HG03025 (cell line): Measurements from ENCODE around the gene SHTN1.

ENCODE experiments used
- ATAC-seq: cut with Tn5 transposase; IDR thresholded peaks from one replicate; pipeline ENCODE4 v1.9.1; 2021; ENCODE audit warnings: mild to moderate bottlenecking, moderate library complexity; ENCODE audit not compliant: unreplicated experiment, low FRiP score

The SHTN1 gene, protein sequence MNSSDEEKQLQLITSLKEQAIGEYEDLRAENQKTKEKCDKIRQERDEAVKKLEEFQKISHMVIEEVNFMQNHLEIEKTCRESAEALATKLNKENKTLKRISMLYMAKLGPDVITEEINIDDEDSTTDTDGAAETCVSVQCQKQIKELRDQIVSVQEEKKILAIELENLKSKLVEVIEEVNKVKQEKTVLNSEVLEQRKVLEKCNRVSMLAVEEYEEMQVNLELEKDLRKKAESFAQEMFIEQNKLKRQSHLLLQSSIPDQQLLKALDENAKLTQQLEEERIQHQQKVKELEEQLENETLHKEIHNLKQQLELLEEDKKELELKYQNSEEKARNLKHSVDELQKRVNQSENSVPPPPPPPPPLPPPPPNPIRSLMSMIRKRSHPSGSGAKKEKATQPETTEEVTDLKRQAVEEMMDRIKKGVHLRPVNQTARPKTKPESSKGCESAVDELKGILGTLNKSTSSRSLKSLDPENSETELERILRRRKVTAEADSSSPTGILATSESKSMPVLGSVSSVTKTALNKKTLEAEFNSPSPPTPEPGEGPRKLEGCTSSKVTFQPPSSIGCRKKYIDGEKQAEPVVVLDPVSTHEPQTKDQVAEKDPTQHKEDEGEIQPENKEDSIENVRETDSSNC

DNA sequence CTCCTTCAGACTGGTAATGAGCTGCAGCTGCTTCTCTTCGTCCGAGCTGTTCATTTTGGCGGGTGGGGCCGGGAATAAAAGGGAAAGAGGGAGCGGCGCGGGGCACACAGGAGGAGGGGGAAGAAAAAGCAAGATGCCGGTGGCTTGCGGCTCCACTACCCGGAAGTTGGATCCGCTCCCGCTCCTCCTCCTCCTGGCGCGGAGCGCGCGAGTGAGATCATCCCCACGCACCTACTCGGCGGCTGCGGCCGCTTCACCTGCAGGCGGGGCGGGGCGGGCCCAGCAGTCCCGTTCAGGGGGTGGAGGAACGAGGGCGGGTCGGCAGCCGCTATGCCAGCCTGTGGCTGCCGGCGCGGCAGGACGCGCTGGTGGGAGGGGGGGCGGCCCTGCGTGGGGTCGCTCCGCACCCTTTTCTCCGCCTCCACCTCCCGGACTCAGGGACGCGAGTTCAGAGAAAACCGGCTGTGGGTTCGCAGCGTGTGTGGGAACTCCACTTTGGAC lies at the start of gene SHTN1:
Gene SHTN1 (minus strand): TSS at position 162 of the 501 bp plus-strand sequence. CDS start 108 bp downstream, at position 54.
- ATAC-seq: peak; percentile 39

DNA sequence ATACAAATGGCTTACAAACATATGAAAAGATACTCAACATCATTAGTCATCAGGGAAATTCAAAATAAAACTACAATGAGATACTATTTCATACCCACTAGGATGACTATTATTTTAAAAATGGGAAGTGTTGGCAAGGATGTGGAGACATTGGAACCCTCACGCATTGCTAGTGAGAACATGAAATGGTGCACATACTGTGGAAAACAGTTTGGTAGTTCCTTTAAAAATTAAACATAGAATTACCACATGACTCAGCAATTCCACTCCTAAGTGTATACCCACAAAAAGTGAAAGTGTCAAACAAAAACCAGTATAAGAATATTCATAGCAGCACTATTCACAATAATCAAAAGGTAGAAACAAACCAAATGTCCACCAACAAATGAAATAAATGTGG lies 48.5 kb upstream of the SHTN1 start:
- no peak for ATAC-seq

DNA sequence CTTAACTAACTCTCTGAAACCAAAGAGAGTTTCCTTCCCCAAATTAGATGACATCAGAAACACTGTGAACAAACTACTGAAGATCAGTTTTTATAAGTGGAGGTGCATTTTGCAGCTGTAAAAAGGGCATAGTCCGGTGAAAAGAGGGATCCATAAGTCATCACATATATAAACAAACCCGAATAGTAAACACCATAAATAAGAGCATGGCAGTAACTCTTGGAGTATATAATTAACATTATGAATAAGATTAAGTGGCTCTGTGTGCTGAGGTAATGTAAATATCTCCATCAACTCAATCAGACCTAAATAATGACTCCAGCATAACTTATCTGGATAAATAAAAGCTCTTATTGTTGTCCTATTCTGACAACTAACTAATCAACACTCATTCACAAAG lies 43.0 kb upstream of the SHTN1 start:
- ATAC-seq: no peak

DNA sequence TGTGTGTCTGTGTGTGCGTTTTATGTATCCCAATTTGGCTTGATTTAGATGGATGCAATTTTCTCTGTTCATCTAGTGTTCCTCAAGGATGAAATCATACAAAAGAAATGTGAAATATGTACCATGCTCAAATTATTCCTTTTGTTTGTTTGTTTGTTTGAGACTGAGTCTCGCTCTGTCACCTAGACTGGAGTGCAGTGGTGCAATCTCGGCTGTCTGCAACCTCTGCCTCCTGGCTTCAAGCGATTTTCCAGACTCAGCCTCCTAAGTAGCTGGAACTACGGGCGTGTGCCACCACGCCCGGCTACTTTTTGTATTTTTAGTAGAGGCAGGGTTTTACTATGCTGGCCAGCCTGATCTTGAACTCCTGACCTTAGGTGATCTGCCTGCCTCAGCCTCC lies 11.3 kb upstream of the SHTN1 start:
- ATAC-seq: no peak

DNA sequence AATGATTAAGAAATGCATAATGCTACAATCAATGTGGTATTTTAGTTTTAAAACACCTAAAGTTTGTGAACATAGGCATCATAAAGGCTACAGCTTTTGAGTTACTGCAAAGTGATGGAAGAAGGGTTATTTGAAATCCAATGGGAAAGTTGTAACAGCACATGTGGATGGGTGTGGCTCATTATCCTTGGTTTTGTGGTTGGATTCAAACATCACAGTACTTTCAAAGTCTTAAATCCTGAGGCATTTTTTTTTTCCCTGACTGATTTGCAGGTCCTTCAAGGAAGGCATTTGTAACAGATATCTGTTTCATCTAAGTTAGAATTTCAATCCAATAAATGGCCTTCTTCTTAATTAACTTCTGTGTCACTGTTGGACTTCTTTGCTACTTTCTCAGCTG lies 9.8 kb upstream of the SHTN1 start:
- no peak for ATAC-seq

DNA sequence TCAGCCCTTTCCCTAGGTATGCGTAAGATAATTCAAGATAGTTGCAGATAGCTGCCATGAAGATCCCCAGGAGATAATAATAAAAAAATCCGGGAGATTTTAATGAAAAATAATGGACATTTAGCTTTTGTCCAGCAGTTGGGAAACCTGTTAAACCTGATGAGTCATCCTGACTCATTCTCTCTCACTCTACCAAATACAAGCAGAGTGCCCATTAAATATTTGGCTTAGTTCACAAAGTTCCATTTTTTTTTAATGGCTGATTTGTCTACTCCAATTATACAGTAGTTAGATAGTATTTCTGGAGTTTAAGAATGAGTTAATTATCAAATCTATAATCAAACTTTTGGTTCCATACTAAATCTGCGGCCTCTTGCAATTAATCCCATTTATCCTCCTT lies 2.1 kb upstream of the SHTN1 start:
- no peak for ATAC-seq

DNA sequence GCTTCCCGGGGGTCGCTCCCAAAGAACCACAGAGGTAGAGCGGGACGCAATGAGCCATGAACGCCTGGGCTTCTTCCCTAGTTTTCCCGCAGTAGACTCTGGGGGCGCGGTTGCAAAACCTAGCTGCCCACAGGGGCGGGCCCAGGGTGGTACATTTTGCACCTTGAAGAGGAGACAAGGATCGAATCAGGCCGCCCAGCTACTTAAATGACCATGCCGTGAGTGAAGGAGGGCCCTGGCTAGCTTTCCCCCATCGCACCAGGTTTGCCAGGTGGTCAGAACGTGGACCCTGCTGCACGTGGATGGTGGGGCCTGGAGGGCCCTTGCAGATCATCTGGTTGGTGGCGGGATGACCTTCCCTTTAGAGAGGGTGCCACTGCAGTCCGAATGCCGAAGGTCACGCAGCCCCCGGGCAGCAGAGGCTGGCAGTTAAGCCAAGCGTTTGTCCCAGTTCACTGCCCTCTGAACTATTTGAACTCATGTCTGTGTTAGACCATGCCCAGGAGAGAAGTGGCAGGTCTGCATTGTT lies 604 bp upstream of the SHTN1 start:
- no peak for ATAC-seq

DNA sequence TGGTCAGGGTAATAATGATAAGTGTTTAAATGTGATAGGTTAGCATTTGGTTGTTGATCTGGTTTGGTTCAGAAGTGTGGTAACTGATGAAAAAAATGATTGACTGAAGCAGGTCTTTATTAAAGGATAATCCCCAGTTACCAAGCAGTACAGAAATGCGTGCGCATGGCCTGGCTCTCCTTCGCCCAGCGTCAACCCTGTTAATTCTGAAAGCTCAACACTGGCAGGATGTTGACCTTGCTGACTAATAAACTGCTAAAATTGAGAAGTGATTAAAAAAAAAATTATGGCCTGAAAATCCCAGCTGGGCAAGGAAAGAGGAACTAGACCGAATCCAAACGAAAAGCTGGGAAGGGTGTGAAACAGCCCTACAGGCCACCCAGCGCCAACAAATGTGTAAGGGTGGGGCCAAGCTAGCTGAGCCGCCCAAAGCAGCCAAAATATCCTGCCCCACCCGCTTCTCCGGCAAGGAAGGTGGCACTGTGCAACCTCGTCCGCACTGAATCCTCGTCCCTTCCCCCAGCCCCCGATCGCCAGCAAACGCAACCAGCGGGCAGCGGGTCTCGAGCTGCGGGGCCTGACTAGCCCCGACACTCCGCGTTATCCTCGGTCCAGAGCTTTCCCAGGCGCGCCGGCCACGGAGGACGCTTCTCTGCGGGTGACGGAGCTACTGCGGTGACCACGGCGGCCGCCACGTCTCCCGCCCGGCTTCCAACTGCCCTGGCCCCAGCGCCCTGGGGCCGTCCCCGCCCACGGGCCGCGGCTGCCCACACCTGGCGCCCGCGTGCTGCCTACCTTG lies 561 bp downstream of the SHTN1 start:
- peak; percentile 40 for ATAC-seq

DNA sequence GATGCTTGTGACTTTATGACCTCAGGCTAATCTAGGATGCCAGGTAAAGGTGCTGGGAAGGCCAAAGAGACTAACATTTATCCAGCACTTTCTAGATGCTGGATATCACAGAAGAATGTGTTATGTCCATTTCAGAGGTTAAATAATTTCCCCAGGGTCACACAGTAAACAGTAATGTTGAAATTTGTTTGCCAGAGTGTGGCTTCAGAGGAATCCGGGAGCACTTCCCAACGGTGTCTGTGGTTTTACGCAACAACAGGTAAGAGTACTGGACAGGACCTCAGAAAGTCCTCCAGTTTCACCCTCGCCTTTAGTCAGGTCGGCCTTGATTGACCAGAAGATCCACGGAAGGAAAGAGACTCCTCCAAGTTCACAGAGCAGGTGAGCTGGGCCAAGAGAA lies 1.7 kb downstream of the SHTN1 start:
- no peak for ATAC-seq

DNA sequence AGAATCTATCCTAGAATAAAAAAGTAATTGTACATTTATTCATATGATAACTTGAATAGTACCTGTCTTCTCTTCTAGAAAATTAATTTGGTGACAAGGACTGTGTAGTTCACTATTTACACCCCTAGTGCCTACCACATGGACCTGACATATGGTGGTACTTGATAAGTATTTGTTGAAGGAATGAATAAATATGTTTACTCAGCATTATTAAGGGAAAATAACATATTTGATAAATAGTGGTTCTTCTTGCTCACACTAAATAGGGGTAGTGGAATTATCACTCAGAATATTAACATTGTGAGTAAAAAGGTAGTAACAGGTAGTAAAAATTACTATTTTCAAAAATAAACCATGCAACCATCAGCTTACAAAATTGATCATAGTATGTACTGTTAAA lies 2.8 kb downstream of the SHTN1 start:
- ATAC-seq: no peak

DNA sequence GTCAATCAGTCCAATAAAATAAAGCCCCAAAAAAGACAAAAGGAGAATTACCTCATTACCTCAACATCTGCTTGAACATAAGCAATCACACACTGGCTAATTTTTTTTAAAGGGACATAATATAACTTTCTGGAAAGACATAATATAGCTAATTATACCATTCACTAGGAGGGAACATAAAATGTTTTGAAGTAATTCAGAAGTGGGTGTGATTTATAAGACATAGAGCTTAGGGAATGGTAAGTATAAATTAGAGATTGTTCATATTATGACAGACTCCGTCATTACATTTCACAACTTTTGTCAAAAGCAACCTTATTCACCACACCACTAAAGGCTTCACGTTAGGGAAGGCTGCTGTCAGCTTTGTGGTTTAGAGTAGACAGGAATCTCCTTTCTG lies 3.8 kb downstream of the SHTN1 start:
- no peak for ATAC-seq

DNA sequence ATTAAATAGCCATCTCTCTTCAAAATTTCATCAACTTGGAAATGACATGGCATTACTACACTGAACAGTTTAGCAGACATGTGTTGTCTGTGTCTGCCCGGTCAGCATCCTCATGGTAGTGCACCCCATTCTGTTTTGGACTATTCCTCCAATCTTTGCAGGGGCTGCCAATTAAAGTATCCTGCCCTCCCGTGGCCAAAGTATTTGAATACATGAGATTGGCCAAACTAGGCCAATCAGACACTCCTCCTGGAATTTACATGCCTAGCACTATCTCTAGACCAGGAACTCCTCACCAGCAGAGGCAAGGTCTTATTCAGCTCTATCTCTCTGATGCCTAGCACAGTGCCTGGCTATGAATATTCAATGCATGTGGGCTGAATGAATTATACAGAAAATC lies 4.4 kb downstream of the SHTN1 start:
- ATAC-seq: no peak

DNA sequence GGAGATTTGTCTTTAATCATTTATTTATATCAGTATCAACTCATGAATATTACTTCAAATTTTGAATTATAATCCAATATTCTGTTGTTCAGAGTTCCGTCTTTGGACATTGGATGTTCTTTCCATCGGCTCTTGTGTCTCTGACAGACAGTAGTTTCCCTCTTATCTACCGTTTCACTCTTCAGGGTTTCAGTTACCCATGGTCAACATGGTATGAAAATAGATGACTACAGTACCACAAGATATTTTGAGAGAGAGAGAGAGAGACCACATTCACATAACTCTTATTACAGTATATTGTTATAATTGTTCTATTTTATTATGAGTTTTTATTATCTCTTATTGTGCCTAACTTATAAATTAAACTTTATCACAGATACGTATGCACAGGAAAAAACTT lies 6.8 kb downstream of the SHTN1 start:
- ATAC-seq: no peak

DNA sequence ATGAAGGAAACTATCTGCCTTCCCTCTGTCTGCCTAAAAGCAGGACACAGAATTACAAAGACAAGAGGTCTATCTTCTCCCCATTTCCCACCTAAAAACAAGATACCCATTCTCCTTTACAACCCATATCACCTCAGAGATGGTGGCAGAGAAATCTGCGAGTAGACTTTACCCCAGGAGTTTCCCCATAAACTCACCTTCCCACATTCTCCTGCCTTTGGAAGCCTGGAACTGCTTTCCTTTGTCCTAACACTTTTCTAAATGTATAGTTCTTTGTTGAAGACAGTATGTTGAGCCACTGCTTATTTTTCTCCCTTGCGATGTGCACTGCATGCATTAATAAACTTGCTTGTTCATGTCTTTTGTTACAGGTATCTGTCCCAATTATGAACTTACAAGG lies 8.0 kb downstream of the SHTN1 start:
- no peak for ATAC-seq

DNA sequence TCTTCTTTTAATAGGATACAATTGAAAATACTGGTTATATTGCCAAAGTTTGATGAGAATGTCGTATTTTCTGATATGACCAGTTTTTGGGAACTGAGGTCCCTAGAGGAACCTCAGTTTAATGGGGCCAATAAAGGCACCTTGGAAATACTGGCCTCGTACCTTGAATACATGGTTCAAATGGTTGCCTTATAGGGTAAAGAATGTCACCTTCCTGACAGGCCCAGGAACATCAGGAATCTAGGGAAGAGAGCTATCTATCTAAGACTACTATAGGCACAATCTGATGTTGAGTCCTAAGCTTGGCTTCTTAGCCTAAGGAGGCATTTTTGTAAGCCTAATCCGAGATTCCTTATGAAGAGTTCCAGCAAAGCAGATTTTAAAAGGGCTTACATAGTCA lies 9.3 kb downstream of the SHTN1 start:
- ATAC-seq: no peak

DNA sequence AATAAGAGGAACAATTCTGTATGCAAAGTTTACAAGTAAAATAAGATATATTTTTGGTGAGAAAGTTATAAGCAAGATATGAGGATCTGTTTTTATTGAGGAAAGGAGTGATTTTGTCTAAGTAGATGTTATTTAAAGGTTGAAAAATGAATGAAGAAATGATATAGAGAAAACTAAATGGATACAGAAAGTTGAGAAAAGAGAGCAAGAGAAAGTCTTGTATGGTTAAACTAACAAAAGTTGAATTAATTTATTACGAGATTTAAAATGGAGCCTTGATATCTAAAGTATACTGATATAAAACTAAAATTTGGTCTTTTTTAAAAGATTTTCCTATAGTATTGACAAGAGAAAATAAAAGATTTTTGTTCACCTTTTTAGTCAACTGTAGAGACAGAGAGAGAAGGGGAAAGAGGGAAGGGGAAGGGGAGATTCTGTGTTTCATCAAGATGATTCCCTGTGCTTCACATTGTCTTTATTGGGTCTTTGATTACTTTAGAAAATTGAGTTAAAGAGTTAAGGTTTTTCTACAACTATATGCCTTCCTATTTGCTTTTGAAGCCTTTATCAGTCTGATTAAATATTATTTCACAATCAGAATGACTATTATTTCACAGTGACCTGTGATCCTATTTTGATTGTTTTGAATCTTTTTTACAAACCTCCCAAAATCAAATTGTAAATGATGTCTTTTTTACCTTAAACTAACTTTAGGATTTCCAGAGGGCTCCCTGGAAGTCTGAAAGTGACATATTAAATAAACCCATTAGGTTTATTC lies 10.7 kb downstream of the SHTN1 start:
- ATAC-seq: no peak

DNA sequence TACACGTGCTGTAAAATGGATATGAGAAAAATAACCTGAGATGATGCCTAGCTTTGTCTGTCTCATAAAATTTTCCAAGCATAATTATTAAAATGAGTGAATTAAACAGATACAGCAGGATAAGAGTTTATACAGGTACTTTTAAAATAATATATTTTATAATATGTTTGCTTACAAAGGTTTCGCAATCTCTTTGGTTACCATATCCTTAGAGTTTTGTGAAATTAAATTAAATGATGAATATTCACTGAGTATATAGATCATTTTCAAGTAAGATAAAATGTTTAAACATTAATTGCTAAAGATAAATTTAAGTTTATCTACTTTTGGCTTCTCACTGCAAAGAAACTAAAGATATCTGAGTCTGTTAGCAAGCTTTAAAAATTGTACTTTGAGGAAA lies 11.4 kb downstream of the SHTN1 start:
- no peak for ATAC-seq

DNA sequence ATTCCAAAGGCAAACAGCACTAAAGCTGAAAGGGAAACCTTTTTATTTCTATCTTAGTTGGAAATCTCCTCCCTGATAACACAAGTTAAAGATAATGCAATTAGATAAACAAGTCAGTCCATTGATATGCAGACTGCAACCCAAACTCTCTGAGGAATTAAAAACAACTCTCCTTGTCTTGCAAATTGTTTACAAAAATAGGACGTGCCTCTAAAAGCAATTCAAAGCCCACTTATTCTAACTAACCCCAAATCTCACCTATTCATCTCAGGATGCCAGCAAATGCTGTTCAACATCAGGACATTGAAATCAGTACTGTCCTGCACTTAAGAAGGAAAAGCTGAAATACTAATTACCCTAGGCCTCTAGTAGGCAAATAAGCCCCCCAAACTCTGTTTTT lies 12.8 kb downstream of the SHTN1 start:
- ATAC-seq: no peak

DNA sequence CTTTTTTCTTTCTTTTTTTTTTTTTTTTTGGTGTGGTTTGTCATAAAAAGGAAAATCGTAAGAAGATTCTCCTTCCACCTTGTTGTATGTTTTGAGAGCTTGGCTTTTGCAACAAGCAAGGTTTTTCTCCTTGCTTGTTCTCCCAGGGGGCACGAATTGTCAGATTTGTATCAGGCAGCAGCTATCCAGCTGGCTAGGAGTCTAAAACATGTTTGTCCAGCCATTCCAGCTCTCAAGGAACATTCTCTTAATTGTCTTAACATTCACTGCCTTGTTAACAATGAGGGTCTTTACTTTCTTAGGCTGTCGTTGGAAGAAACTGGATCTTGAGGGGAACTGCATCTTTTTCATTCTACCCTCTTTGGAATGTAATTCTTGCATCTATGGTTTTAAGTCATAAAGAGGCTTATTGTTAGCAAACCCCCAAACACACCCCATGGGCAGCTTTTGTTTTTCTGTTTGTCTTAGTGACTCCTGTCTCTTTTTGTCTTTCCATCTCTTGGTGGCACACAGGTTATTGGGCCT lies 14.6 kb downstream of the SHTN1 start:
- no peak for ATAC-seq

DNA sequence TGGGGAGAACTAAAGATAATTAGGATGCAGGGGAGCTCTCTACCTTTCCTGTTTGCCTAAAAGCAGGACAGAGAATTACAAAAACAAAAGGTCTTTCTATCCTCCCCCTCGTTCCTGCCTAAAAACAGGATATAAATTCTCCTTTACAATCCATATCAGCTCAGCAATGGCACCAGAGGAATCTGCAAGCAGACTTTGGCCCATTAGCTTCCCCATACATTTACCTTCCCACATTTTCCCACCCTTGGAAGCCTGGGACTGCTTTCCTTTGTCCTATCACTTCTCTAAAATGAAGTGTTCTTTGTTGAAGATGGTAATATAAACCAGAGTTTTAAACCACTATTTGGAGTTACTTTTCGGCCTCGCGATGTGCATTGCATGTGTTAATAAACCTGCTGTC lies 15.5 kb downstream of the SHTN1 start:
- no peak for ATAC-seq
